RWPE1 (cell line): ENCODE data around the gene GNA14.

ENCODE experiments used
- CTCF ChIA-PET: fragments of 350-600 bp; sonication (Branson Sonifier 250); formaldehyde crosslinking; extraction: SDS; loops from one replicate; lab custom pipeline; 2021; lab: Yijun Ruan, JAX
- POLR2A ChIA-PET: fragments of 400-600 bp; formaldehyde crosslinking; extraction: SDS; loops from one replicate; lab custom pipeline; 2020; ENCODE audit warnings: antibody characterized with exemption; ENCODE audit not compliant: low non-redundant PET; lab: Yijun Ruan, JAX
- DNase-seq: peaks from one replicate; pipeline ENCODE4 v3.0.0; 2012; ENCODE audit warnings: low spot score
- H3K27ac ChIP-seq: fragments of 450-650 bp; 2 replicates; pipeline ENCODE4 v1.5.1; 2017
- TF ChIP-seq, protein P1 (sequence below): fragments of 450-650 bp; conservative IDR thresholded peaks from 2 replicates; pipeline ENCODE4 v1.5.1; 2017; ENCODE audit warnings: low read depth, mild to moderate bottlenecking

Gene GNA14

DNA sequence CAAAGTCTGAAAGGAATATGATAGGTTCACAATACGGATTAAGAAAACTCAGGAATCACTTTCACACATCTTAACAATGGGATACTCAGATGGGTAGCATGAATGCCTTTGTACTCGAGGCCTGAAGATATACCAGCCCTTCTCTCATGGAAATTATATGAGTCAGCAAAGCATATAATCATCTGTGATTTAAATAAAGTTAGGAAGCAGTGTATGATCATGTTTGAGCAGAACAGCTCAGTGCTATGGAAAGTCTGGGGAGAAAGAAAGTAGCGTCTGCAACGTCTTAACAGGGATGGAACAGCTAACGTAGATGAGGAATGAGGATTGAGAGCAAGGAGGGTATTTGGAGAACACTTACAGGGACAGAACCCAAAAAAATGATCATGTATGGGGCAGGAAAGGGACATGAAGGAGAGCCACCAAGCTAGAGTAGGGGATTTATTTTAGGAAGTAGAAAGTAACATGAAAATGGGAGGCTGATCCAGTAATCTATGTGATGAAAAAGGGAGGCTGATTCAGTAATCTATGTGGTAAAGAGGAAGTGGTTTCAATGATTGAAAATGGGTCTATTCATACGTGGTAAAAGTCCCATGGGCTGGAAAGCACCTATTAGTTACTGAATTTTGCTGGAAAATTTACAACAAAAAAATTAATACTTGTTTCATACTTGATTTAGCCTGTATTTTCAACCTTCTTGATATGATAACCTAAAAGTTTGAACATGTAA, 85.9 kb downstream of the GNA14 start:
- TF ChIP-seq, protein P1, sequence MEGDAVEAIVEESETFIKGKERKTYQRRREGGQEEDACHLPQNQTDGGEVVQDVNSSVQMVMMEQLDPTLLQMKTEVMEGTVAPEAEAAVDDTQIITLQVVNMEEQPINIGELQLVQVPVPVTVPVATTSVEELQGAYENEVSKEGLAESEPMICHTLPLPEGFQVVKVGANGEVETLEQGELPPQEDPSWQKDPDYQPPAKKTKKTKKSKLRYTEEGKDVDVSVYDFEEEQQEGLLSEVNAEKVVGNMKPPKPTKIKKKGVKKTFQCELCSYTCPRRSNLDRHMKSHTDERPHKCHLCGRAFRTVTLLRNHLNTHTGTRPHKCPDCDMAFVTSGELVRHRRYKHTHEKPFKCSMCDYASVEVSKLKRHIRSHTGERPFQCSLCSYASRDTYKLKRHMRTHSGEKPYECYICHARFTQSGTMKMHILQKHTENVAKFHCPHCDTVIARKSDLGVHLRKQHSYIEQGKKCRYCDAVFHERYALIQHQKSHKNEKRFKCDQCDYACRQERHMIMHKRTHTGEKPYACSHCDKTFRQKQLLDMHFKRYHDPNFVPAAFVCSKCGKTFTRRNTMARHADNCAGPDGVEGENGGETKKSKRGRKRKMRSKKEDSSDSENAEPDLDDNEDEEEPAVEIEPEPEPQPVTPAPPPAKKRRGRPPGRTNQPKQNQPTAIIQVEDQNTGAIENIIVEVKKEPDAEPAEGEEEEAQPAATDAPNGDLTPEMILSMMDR = no peak
- CTCF ChIA-PET = interaction anchor here (0.6 kb wide), 1 partner anchor 111 kb away, joined by 4 read pairs; no protein-coding TSS in a partner anchor
- DNase-seq = no peak
- no peak overlapping the region for H3K27ac ChIP-seq
- POLR2A ChIA-PET = no interaction called here

DNA sequence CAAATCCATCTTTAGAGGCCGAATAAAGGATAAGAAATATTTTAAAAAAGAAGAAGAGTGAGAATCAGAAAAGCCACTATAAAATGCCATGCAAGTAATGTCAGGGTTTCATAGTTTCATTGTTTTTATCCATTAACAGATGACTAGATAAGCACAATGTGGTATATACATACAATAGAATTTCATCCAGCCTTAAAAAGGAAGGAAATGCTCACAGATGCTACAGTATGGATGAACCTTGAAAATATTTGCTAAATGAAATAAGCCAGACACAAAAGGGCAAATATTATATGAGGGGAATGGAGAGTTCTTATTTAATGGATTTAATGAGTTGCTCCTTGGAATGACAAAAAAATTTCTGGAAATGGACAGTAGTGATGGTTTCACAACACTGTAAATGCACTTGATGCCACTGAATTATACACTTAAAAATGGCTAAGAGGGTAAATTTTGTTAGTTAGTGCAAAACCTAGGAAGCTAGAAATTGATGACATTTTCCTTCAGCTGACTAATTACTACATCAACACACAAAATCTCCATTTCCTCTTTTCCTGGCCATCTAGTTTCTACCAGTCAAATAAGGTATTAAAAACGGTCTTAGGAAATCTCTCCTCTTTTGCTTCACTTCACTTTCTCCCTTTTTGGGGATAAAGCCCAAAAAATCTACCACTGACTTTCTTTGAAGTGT, 86.6 kb downstream of the GNA14 start:
- ChIA-PET CTCF (interaction anchor here (0.6 kb wide), 2 partner anchors 112 to 447 kb away, joined by 4 to 5 read pairs; no protein-coding TSS in a partner anchor), POLR2A (no interaction called here)
- no peak overlapping the region for H3K27ac ChIP-seq
- DNase-seq = no peak
- TF ChIP-seq, protein P1 = no peak

DNA sequence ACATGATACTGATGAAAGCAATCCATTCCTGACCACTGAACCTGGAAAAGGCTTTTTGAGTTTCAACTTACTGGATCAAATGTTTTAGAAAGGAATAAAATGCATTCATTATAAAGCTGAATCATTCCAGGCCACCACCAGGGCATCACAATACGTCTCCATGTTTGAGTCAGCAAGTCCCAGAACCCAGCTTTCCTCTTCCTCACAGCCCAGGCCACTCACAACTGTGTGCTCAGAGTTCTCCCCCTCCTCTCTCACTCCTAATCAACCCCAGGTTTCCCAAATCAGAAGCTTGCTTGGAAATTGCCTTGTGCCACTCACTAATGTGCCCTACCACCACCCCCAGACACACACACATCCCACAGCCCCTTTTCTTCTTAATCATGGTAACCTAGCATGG, 91.7 kb downstream of the GNA14 start:
- H3K27ac ChIP-seq = no peak overlapping the region
- ChIA-PET CTCF (no interaction called here), POLR2A (no interaction called here)
- DNase-seq = no peak
- TF ChIP-seq, protein P1 = no peak

DNA sequence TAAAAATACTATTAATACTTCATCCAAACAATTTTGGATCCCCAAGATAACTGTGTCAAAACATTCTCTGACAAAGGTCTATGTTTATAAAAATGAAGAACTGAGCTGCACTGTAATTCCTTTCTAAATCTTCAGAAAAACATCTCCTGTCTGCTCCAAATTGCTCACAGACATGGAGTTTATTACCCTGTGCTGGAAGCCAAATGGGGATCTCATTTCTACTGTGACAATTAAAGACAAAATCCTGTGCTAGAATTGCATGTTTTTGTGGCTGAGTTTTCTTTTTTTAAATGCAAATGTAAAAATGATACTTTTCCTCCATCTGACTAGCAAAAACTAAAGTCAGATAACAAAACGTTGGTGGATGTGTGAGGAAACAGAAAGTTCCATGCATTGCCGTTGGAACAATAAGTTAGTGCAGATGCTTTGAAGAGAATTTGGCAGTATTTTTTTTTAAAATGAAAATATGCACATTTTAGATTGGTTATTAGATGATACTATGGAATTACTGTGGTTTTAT, 93.5 kb downstream of the GNA14 start:
- no peak for DNase-seq
- no peak overlapping the region for H3K27ac ChIP-seq
- CTCF ChIA-PET = interaction anchor here (0.6 kb wide), 1 partner anchor 627 kb away, joined by 3 read pairs; no protein-coding TSS in a partner anchor
- POLR2A ChIA-PET = no interaction called here
- TF ChIP-seq, protein P1 = no peak

DNA sequence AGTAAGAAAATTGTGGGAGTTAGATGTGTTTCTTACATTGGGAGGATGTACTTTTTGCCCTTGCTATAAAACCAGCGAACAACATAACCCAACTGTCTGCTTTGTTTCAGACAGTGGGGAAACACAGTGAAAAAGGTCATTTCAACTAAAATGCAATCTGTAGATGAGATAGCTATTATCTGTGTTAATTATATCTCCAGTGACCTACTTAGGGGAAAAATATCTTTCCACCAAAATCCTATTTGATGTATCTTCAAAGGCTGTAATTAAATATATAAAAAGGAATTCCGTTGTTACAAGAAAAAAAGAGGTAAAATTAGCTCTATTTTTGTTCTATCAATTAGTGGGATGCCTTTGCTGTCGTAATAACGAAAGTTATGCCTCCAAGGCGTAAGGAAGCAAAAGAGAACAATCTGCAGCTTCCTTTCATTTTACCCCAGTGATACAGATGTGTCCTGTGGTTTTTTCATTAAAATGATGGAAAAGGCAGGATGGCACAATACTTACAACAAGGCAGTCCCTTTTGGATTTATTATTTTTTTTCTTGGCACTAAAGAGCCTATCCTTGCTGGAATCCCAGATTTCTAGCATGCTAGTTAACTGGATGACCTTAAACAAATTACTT, 100.9 kb downstream of the GNA14 start:
- ChIA-PET CTCF (no interaction called here), POLR2A (no interaction called here)
- H3K27ac ChIP-seq = no peak overlapping the region
- no peak for DNase-seq
- TF ChIP-seq, protein P1 = no peak

DNA sequence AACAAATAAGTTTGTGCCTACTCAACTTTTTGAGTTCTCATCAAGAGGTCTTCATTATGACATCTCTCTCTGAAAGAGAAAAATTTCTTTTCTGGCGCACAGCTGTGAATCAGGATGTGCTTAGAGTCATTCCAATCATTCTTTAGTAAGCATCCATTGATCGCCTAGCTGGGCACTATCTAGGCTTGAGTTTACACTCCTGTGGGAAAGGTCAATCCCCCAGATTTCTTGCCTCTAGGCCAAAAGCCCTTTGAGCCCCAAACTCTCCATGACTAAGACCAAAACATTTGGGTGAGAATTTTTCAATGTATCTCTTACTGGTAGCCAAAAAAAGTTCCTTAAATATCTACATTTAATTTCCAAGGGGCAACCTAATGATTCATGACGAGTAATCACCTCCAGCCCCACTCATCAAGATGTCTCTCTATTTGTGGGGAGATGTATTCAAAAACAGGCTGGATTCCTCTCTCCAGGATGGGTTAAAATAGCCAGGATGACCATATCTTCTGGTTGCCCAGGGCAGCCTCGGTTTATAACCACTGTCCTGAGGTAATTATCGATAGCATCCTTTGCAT, 101.7 kb downstream of the GNA14 start:
- ChIA-PET POLR2A (no interaction called here), CTCF (no interaction called here)
- no peak for DNase-seq

More for the DNA sequence above, 101.7 kb downstream of the GNA14 start:
- no peak overlapping the region for H3K27ac ChIP-seq
- TF ChIP-seq, protein P1 = no peak
